ENCODE results near the gene TMEM167A. TPM values are rescaled to one million over a fixed set of nuclear protein-coding genes. Genes with fewer than 3 reads are reported as not detected.

Gene TMEM167A
- total RNA-seq, 1 donor from 2014 or later, result 163 TPM

GRCh38 chr5:83118471-83118870 is 41.3 kb upstream of the TMEM167A start:
- no peaks in the 10 kb centered on the region for H4K20me1 ChIP-seq (ENCODE audit: insufficient read depth, low read length)
- H3K36me3 Mint-ChIP-seq (ENCODE audit: low read depth, unreplicated experiment), result peaks cover 18% of the 10 kb centered on the region
- H3K36me3 ChIP-seq (ENCODE audit: insufficient read depth, low read length), result no peaks in the 10 kb centered on the region
- no peak overlapping the region for H3K9ac ChIP-seq (ENCODE audit: low read length)
- H3K27ac Mint-ChIP-seq (ENCODE audit: unreplicated experiment), result no peak overlapping the region
- no peak overlapping the region for H3K4me2 ChIP-seq (ENCODE audit: low read length)
- no peaks in the 10 kb centered on the region for H3K27me3 ChIP-seq (ENCODE audit: insufficient read depth, low read length)
- H3K27ac ChIP-seq (ENCODE audit: low read depth, low read length), result no peak overlapping the region
- no peak for TF ChIP-seq CTCF (IDR thresholded peaks at IDR 0.05; ENCODE audit: insufficient read depth, low read depth, low read length)
- TF ChIP-seq EZH2 (IDR thresholded peaks at IDR 0.05; ENCODE audit: insufficient read depth, low read length), result no peak
- no peak overlapping the region for H2AFZ ChIP-seq (ENCODE audit: low read depth, low read length)
- H3K4me1 ChIP-seq (ENCODE audit: insufficient read depth, low read length), result no peaks in the 10 kb centered on the region
- H3K9me3 Mint-ChIP-seq (ENCODE audit: unreplicated experiment), result no peaks in the 10 kb centered on the region
- H3K4me1 Mint-ChIP-seq (ENCODE audit: low read depth, unreplicated experiment), result no peaks in the 10 kb centered on the region
- no peaks in the 10 kb centered on the region for H3K79me2 ChIP-seq (ENCODE audit: insufficient read depth, low read length)
- DNase-seq (ENCODE audit: low read depth) (no peak), FAIRE-seq (no peak)
- no peaks in the 10 kb centered on the region for H3K27me3 Mint-ChIP-seq (ENCODE audit: low read depth, unreplicated experiment)
- no peak overlapping the region for H3K4me3 Mint-ChIP-seq (ENCODE audit: unreplicated experiment)
- H3K9me3 ChIP-seq (ENCODE audit: insufficient read depth, low read depth, low read length), result no peaks in the 10 kb centered on the region
- H3K4me3 ChIP-seq (ENCODE audit: insufficient read depth, low read depth, low read length), result no peak overlapping the region

DNA sequence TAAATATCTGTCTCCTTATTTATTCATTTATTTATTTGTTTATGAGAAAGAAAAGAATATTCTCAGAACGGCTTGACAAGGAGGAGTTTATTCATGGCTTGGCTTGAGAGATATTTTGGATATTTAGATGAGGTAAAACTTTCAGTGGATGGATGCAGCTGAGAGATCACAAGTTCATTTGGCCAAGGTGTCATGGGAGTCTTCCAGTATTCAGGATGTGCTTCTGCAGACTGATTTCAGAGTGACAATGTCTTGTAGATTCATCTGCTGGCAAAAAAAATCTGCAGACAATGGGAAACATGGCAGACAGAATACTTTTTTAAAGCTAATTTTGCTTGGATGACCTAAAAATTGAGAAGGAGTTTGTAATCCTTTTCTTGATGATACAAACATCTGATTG is 38.6 kb upstream of the TMEM167A start:
- H3K9ac ChIP-seq (ENCODE audit: low read length), result no peak overlapping the region
- DNase-seq (ENCODE audit: low read depth), result no peak
- no peaks in the 10 kb centered on the region for H3K4me1 ChIP-seq (ENCODE audit: insufficient read depth, low read length)
- no peaks in the 10 kb centered on the region for H3K36me3 ChIP-seq (ENCODE audit: insufficient read depth, low read length)
- no peak overlapping the region for H3K4me2 ChIP-seq (ENCODE audit: low read length)
- H3K9me3 ChIP-seq (ENCODE audit: insufficient read depth, low read depth, low read length), result peaks cover 6% of the 10 kb centered on the region
- no peak for FAIRE-seq
- Mint-ChIP-seq H3K36me3 (ENCODE audit: low read depth, unreplicated experiment) (peaks cover 29% of the 10 kb centered on the region), H3K4me3 (ENCODE audit: unreplicated experiment) (no peak overlapping the region), H3K9me3 (ENCODE audit: unreplicated experiment) (peaks cover 10% of the 10 kb centered on the region), H3K27me3 (ENCODE audit: low read depth, unreplicated experiment) (no peaks in the 10 kb centered on the region), H3K27ac (ENCODE audit: unreplicated experiment) (no peak overlapping the region), H3K4me1 (ENCODE audit: low read depth, unreplicated experiment) (no peaks in the 10 kb centered on the region)
- H3K4me3 ChIP-seq (ENCODE audit: insufficient read depth, low read depth, low read length), result no peak overlapping the region
- no peaks in the 10 kb centered on the region for H3K79me2 ChIP-seq (ENCODE audit: insufficient read depth, low read length)
- TF ChIP-seq EZH2 (IDR thresholded peaks at IDR 0.05; ENCODE audit: insufficient read depth, low read length) (no peak), CTCF (IDR thresholded peaks at IDR 0.05; ENCODE audit: insufficient read depth, low read depth, low read length) (no peak)
- H4K20me1 ChIP-seq (ENCODE audit: insufficient read depth, low read length), result no peaks in the 10 kb centered on the region
- no peak overlapping the region for H2AFZ ChIP-seq (ENCODE audit: low read depth, low read length)
- no peak overlapping the region for H3K27ac ChIP-seq (ENCODE audit: low read depth, low read length)
- H3K27me3 ChIP-seq (ENCODE audit: insufficient read depth, low read length), result no peaks in the 10 kb centered on the region

GRCh38 chr5:83109380-83109779 is 32.2 kb upstream of the TMEM167A start:
- H4K20me1 ChIP-seq (ENCODE audit: insufficient read depth, low read length), result no peaks in the 10 kb centered on the region
- DNase-seq (ENCODE audit: low read depth) (no peak), FAIRE-seq (no peak)
- H3K9ac ChIP-seq (ENCODE audit: low read length), result no peak overlapping the region
- no peak overlapping the region for H3K27ac ChIP-seq (ENCODE audit: low read depth, low read length)
- H3K4me2 ChIP-seq (ENCODE audit: low read length), result no peak overlapping the region
- Mint-ChIP-seq H3K9me3 (ENCODE audit: unreplicated experiment) (peaks cover 10% of the 10 kb centered on the region), H3K27me3 (ENCODE audit: low read depth, unreplicated experiment) (no peaks in the 10 kb centered on the region), H3K4me3 (ENCODE audit: unreplicated experiment) (no peak overlapping the region), H3K36me3 (ENCODE audit: low read depth, unreplicated experiment) (peaks cover 14% of the 10 kb centered on the region), H3K27ac (ENCODE audit: unreplicated experiment) (no peak overlapping the region), H3K4me1 (ENCODE audit: low read depth, unreplicated experiment) (no peaks in the 10 kb centered on the region)
- H3K9me3 ChIP-seq (ENCODE audit: insufficient read depth, low read depth, low read length), result peaks cover 6% of the 10 kb centered on the region
- no peaks in the 10 kb centered on the region for H3K4me1 ChIP-seq (ENCODE audit: insufficient read depth, low read length)
- no peaks in the 10 kb centered on the region for H3K79me2 ChIP-seq (ENCODE audit: insufficient read depth, low read length)
- TF ChIP-seq EZH2 (IDR thresholded peaks at IDR 0.05; ENCODE audit: insufficient read depth, low read length) (no peak), CTCF (IDR thresholded peaks at IDR 0.05; ENCODE audit: insufficient read depth, low read depth, low read length) (no peak)
- no peaks in the 10 kb centered on the region for H3K27me3 ChIP-seq (ENCODE audit: insufficient read depth, low read length)
- no peak overlapping the region for H3K4me3 ChIP-seq (ENCODE audit: insufficient read depth, low read depth, low read length)
- H2AFZ ChIP-seq (ENCODE audit: low read depth, low read length), result no peak overlapping the region
- no peaks in the 10 kb centered on the region for H3K36me3 ChIP-seq (ENCODE audit: insufficient read depth, low read length)

Measured in astrocyte (in vitro differentiated cells and primary cell).